Measurements from ENCODE around the gene SOX1.

Gene SOX1

GRCh38 chr13:112054616-112055015 is 12.3 kb upstream of the SOX1 start:
- no peak overlapping the region for H3K4me3 ChIP-seq (ENCODE audit: control insufficient read depth, low read depth, low read length)
- TF ChIP-seq CTCF (conservative IDR thresholded peaks at IDR 0.05; ENCODE audit: control insufficient read depth, insufficient read depth, low read depth, low read length): no peak
- DNase-seq (ENCODE audit: low read depth): no peak

DNA sequence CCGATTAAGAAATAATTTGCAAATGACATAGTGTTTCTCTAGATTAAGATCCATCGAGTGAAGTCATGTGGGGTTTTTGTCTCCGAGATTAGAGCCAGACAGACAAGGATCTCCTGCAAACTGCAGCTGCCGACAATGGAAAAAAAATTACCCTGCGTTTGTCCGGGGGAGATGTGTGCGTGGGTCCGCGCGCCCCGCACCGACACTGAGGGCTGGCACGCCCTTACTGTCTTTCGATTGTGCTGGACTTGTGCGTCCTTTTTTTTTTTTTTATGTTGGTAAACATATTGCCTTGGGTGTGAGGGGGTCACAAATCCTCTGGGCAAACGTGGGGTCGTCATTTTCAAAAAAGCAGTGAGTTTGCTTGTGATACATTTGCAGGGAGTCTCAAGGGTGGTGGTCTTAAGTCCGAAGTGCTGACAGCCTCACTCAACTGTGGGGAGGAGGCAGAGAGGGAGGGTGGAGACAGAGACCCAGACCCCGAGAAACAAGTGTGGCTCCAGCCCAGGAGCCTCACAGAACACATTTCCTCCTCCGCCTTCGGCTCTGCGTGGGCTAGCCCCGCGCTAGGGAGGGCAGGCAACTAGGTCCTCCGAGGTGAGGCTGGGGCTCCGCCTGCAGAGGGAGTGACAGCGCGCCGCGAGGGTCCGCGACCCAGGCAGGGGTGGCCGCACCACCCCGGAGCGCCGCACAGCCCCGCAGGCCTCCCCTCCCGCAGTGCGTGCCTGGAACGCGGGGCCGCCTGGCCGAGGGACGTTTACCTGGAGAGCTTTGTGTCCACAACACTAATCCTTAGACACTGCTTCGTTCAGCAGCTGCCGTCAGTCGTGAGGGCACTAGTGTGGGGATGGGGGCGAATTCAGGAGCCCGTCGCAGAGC is 11.7 kb upstream of the SOX1 start:
- TF ChIP-seq CTCF (conservative IDR thresholded peaks at IDR 0.05; ENCODE audit: control insufficient read depth, insufficient read depth, low read depth, low read length): no peak
- DNase-seq (ENCODE audit: low read depth): no peak
- H3K4me3 ChIP-seq (ENCODE audit: control insufficient read depth, low read depth, low read length): no peak overlapping the region

GRCh38 chr13:112055915-112056269 is 11.1 kb upstream of the SOX1 start:
- H3K4me3 ChIP-seq (ENCODE audit: control insufficient read depth, low read depth, low read length): no peak overlapping the region
- DNase-seq (ENCODE audit: low read depth): no peak
- TF ChIP-seq CTCF (conservative IDR thresholded peaks at IDR 0.05; ENCODE audit: control insufficient read depth, insufficient read depth, low read depth, low read length): no peak

GRCh38 chr13:112056284-112056727 is 10.6 kb upstream of the SOX1 start:
- no peak for DNase-seq (ENCODE audit: low read depth)
- TF ChIP-seq CTCF (conservative IDR thresholded peaks at IDR 0.05; ENCODE audit: control insufficient read depth, insufficient read depth, low read depth, low read length): no peak
- H3K4me3 ChIP-seq (ENCODE audit: control insufficient read depth, low read depth, low read length): no peak overlapping the region

GRCh38 chr13:112056739-112057438 is 10.1 kb upstream of the SOX1 start:
- no peak for DNase-seq (ENCODE audit: low read depth)
- H3K4me3 ChIP-seq (ENCODE audit: control insufficient read depth, low read depth, low read length): no peak overlapping the region
- TF ChIP-seq CTCF (conservative IDR thresholded peaks at IDR 0.05; ENCODE audit: control insufficient read depth, insufficient read depth, low read depth, low read length): no peak

DNA sequence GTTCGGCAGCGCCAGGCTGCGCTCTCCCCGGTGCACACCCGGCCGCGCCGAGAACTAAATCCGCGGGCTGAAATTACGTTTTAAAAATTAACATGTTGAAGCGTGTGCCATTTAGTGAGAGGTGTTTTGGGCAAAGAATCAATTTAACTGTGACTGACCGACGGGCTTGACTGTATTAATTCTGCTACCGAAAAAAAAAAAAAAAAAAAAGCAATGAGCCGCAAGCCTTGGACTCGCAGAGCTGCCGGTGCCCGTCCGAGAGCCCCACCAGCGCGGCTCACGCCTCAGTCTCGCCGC is 9.6 kb upstream of the SOX1 start:
- no peak overlapping the region for H3K4me3 ChIP-seq (ENCODE audit: control insufficient read depth, low read depth, low read length)
- no peak for DNase-seq (ENCODE audit: low read depth)

More for the DNA sequence above, 9.6 kb upstream of the SOX1 start:
- TF ChIP-seq CTCF (conservative IDR thresholded peaks at IDR 0.05; ENCODE audit: control insufficient read depth, insufficient read depth, low read depth, low read length): no peak

Data from fibroblast of mammary gland (primary cell).